Gastrocnemius medialis (tissue), 4 donors: ENCODE measurements around the gene APOL2.

ENCODE experiments used
- POLR2A ChIP-seq, 2 donors: fragments of 450-650 bp; IDR thresholded peaks; one replicate each; pipeline ENCODE4 v1.6.1; 2017; ENCODE audit warnings: antibody characterized with exemption in 2 of 2, mild to moderate bottlenecking in 2 of 2, moderate library complexity in 2 of 2
- TF ChIP-seq, protein P1 (sequence below), 5 experiments: fragments of 450-650 bp in 3 of 5; fragments of 200-600 bp in 2 of 5; sonication (generic) in 2 of 5; IDR thresholded peaks in 4 of 5; conservative IDR thresholded peaks in 1 of 5; 1 replicate in 4 of 5; 2 replicates in 1 of 5; pipeline ENCODE4 v1.5.1; 2016 to 2019; ENCODE audit warnings: antibody characterized with exemption in 5 of 5, mild to moderate bottlenecking in 3 of 5, moderate library complexity in 3 of 5

DNA sequence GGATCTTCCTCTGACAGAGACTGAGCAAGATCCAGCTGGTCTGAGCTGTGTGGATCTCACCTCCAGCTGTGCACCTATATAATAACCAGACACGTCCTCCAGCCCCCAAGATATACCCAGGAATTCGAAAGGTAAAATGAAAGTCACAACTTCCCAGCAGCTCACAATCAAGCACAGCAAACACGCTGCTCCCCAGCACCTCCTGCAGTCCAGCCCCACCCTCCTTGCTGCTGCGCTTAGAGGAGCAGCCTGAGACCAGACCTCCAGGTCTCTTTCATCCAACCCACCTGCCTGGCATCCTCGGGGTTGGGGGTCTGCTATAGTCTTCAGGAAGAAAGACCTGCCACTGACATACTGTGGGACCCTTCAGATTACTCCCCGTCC is 34.7 kb downstream of the APOL2 start:
- TF ChIP-seq, protein P1, sequence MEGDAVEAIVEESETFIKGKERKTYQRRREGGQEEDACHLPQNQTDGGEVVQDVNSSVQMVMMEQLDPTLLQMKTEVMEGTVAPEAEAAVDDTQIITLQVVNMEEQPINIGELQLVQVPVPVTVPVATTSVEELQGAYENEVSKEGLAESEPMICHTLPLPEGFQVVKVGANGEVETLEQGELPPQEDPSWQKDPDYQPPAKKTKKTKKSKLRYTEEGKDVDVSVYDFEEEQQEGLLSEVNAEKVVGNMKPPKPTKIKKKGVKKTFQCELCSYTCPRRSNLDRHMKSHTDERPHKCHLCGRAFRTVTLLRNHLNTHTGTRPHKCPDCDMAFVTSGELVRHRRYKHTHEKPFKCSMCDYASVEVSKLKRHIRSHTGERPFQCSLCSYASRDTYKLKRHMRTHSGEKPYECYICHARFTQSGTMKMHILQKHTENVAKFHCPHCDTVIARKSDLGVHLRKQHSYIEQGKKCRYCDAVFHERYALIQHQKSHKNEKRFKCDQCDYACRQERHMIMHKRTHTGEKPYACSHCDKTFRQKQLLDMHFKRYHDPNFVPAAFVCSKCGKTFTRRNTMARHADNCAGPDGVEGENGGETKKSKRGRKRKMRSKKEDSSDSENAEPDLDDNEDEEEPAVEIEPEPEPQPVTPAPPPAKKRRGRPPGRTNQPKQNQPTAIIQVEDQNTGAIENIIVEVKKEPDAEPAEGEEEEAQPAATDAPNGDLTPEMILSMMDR (IDR thresholded peaks at IDR 0.05 in 4 of 5, conservative IDR thresholded peaks at IDR 0.05 in 1 of 5) = no peak
- no peak for TF ChIP-seq POLR2A (IDR thresholded peaks at IDR 0.05)
